AG04450 (cell line): ENCODE results near the gene CREB3L4. TPM values are rescaled to one million over a fixed set of nuclear protein-coding genes. Genes with fewer than 3 reads are reported as not detected.

Experiments
- CTCF ChIA-PET: fragments of 300-600, 350-600 bp; formaldehyde crosslinking; extraction: SDS; loops from one replicate; lab custom pipeline; 2022; ENCODE audit warnings: antibody characterized with exemption, inconsistent platforms; lab: Charles Lee
- POLR2A ChIA-PET: fragments of 350-600 bp; formaldehyde crosslinking; extraction: SDS; loops from one replicate; lab custom pipeline; 2021; ENCODE audit warnings: antibody characterized with exemption, inconsistent platforms; lab: Yijun Ruan, JAX
- DNase-seq: peaks from one replicate; pipeline ENCODE4 v3.0.0-alpha.2; 2011; ENCODE audit warnings: low read depth, low spot score
- H3K27ac ChIP-seq: one replicate; pipeline ENCODE4 v1.5.1; 2012; ENCODE audit warnings: low read depth, low read length, control low read depth
- H3K27me3 ChIP-seq: one replicate; pipeline ENCODE4 v1.6.0; 2012; ENCODE audit warnings: low read length; ENCODE audit not compliant: control insufficient read depth, insufficient read depth
- H3K4me3 ChIP-seq: 2 replicates; pipeline ENCODE4 v1.5.1; 2011; ENCODE audit warnings: mild to moderate bottlenecking, low read depth, low read length, control low read depth
- H3K9me3 ChIP-seq: 2 replicates; pipeline ENCODE4 v1.5.1; 2012; ENCODE audit warnings: low read length; ENCODE audit not compliant: control insufficient read depth, insufficient read depth
- CTCF ChIP-seq: IDR thresholded peaks from 2 replicates; pipeline ENCODE4 v1.5.1; 2011; ENCODE audit warnings: low read depth, low read length, control low read depth, inconsistent platforms
- polyA plus RNA-seq: library from polyadenylated mRNA; depleted of rRNA; stranded (reverse); fragments of >200 nt; gene quantifications from 2 replicates; pipeline ENCODE4 v1.2.3, GENCODE V29; 2011

The CREB3L4 gene
- polyA plus RNA-seq, 1 experiment: 7.7 TPM

GRCh38 chr1:153933430-153933829 lies 34.3 kb upstream of the CREB3L4 start:
- Histone ChIP-seq H3K9me3 (no peaks in the 10 kb centered on the region), H3K4me3 (no peak overlapping the region), H3K27ac (no peak overlapping the region), H3K27me3 (no peaks in the 10 kb centered on the region)
- ChIA-PET CTCF (no interaction called here), POLR2A (no interaction called here)
- no peak for TF ChIP-seq CTCF
- DNase-seq: no peak

GRCh38 chr1:153933955-153934354 lies 33.7 kb upstream of the CREB3L4 start:
- no peak for TF ChIP-seq CTCF
- CTCF ChIA-PET: no interaction called here
- no peak overlapping the region for H3K27ac ChIP-seq
- no peak overlapping the region for H3K4me3 ChIP-seq
- DNase-seq: no peak
- no peaks in the 10 kb centered on the region for H3K27me3 ChIP-seq
- no peaks in the 10 kb centered on the region for H3K9me3 ChIP-seq
- POLR2A ChIA-PET: no interaction called here

GRCh38 chr1:153934746-153935145 lies 33.0 kb upstream of the CREB3L4 start:
- Histone ChIP-seq H3K4me3 (no peak overlapping the region), H3K9me3 (no peaks in the 10 kb centered on the region), H3K27ac (no peak overlapping the region), H3K27me3 (no peaks in the 10 kb centered on the region)
- ChIA-PET CTCF (no interaction called here), POLR2A (interaction anchor here (0.7 kb wide), 1 partner anchor 142 kb away, joined by 3 read pairs; no protein-coding TSS in a partner anchor)
- TF ChIP-seq CTCF: no peak
- DNase-seq: no peak

- no peaks in the 10 kb centered on the region for H3K9me3 ChIP-seq
- H3K27ac ChIP-seq: no peak overlapping the region
- no peak for TF ChIP-seq CTCF
- no peak for DNase-seq
- CTCF ChIA-PET: no interaction called here
- POLR2A ChIA-PET: no interaction called here
- no peaks in the 10 kb centered on the region for H3K27me3 ChIP-seq
- H3K4me3 ChIP-seq: no peak overlapping the region
Measured at GRCh38 chr1:153936011-153936802, 31.5 kb upstream of the CREB3L4 start.

- POLR2A ChIA-PET: no interaction called here
- H3K9me3 ChIP-seq: no peaks in the 10 kb centered on the region
- no peak for DNase-seq
- H3K4me3 ChIP-seq: no peak overlapping the region
- CTCF ChIA-PET: interaction anchor here (0.7 kb wide), 1 partner anchor 260 kb away, joined by 3 read pairs; no protein-coding TSS in a partner anchor
- no peak for TF ChIP-seq CTCF
- no peaks in the 10 kb centered on the region for H3K27me3 ChIP-seq
- no peak overlapping the region for H3K27ac ChIP-seq
Measured at GRCh38 chr1:153937331-153937730, 30.4 kb upstream of the CREB3L4 start.
